GM19397 (cell line): Measurements from ENCODE around the gene BAIAP3.

ENCODE experiments used
- ATAC-seq: cut with Tn5 transposase; IDR thresholded peaks from one replicate; pipeline ENCODE4 v1.9.1; 2021; ENCODE audit warnings: mild to moderate bottlenecking, moderate library complexity; ENCODE audit not compliant: unreplicated experiment

The BAIAP3 gene

GRCh38 chr16:1298406-1298805, 35.0 kb upstream of the BAIAP3 start:
- ATAC-seq, result no peak

GRCh38 chr16:1299012-1299867, 34.2 kb upstream of the BAIAP3 start:
- ATAC-seq, result no peak

DNA sequence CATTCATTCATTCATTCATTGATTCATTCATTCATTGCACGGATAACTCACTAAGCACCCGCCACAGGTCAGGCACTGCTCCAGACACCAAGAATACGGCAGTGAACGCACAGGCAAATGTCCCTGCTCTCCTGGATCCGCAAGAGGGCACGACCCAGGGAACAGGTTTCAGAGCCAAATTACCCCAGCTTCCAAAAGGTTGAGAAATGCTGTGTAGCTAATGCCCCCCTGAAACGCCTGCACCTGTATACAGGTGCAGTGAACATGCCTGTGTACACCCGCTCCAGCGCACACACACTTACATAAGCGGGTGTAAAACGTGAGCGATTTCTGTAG, 33.6 kb upstream of the BAIAP3 start:
- no peak for ATAC-seq

GRCh38 chr16:1300664-1301476, 32.6 kb upstream of the BAIAP3 start:
- ATAC-seq, result no peak

- no peak for ATAC-seq
Measured at GRCh38 chr16:1301562-1301961, 31.9 kb upstream of the BAIAP3 start.

GRCh38 chr16:1305823-1306222, 27.6 kb upstream of the BAIAP3 start:
- ATAC-seq, result no peak

DNA sequence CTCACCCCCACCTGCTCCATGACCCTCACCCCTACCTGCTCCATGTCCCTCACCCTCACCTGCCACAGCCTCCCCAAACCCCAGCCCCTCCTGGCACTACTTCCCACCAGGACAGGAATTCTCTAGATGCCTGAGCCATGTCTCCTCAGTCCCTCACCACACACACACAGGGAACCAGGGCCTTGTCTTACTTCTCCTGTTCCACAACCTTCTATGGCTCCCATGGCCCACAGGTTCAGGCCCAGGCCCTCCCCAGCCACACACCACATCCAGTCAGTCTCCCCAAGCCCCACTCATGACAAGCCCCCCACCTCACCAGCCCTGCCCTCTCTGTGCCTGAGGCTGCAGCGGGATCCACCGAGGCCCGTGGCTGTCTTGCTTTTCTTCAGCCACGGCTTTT, 27.1 kb upstream of the BAIAP3 start:
- ATAC-seq, result no peak

DNA sequence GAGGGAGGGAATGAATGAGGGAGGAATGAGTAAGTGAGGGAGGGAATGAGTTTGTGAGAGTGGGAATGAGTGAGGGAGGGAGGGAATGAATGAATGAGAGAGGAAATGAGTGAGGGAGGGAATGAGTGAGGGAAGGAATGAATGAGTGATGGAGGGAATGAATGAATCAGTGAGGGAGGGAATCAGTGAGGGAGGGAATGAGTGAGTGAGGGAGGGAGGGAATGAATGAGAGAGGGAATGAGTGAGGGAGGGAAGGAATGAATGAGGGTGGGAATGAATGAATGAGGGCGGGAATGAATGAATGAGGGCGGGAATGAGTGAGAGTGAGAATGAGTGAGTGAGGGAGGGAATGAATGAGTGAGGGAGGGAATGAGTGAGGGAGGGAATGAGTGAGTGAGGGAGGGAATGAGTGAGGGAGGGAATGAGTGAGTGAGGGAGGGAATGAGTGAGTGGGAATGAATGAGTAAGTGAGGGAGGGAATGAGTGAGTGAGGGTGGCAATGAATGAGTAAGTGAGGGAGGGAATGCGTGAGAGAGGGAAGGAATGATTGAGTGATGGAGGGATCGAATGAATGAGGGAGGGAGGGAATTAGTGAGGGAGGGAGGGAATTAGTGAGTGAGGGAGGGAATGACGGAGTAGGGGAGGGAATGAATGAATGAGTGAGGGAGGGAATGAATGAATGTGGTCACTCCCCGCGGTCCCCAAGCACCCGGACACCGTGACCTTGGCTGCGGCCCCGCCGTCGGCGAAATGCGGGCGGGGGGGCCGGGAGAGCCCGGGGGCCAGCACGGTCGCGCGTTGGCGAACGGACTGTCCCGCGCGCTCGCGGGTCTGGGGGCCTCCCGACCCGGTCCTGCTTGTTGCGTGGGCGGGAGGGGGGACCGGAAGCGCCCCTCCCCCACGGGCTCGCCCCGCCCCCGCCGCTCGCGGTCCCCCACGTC, 25.1 kb upstream of the BAIAP3 start:
- ATAC-seq, result peak; percentile 14

DNA sequence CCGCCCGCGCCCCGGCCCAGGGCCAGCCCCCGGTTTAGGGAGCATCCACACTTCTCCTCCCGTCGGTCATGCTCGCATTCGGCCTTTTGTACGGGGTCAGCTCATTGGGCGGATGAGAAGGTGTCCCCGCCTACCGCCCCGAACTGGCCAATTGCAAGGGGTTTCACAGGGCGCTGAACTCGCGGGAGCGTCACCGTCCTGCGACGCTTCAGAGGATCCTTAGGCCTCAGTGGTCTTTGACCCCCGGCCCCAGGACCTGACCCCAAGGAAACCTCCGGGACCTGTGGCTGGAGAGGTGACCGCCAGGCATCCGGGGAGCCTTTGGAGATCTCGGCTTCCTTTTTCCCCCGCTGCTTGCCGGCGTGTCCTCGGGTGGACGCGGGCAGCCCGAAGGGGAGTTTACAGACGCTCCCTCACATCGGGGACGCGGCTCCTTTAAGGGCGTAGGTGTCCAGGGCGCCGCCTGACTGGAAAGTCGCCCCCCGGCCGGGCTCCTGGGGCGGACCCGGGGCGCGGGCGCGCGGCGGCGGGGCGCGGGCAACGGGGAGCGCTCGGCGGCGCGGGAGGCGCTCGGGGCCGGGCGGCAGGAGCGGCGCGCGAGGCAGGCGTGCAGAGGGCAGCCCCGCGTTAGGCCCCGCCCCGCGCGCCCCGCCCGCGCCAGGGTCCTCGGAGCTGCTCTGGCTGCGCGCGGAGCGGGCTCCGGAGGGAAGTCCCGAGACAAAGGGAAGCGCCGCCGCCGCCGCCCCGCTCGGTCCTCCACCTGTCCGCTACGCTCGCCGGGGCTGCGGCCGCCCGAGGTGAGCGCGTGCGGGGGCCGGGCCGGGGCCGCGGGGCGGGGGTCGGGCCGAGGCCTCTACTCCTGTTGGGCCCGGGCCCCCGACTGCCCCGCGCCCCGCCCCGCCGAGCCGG, 24.2 kb upstream of the BAIAP3 start, which contains the start of gene UBE2I:
UBE2I (plus strand) TSS at position 660 of the 909 bp plus-strand sequence. CDS start 4,395 bp downstream, outside the sequence.
- ATAC-seq, result peak; percentile 54

DNA sequence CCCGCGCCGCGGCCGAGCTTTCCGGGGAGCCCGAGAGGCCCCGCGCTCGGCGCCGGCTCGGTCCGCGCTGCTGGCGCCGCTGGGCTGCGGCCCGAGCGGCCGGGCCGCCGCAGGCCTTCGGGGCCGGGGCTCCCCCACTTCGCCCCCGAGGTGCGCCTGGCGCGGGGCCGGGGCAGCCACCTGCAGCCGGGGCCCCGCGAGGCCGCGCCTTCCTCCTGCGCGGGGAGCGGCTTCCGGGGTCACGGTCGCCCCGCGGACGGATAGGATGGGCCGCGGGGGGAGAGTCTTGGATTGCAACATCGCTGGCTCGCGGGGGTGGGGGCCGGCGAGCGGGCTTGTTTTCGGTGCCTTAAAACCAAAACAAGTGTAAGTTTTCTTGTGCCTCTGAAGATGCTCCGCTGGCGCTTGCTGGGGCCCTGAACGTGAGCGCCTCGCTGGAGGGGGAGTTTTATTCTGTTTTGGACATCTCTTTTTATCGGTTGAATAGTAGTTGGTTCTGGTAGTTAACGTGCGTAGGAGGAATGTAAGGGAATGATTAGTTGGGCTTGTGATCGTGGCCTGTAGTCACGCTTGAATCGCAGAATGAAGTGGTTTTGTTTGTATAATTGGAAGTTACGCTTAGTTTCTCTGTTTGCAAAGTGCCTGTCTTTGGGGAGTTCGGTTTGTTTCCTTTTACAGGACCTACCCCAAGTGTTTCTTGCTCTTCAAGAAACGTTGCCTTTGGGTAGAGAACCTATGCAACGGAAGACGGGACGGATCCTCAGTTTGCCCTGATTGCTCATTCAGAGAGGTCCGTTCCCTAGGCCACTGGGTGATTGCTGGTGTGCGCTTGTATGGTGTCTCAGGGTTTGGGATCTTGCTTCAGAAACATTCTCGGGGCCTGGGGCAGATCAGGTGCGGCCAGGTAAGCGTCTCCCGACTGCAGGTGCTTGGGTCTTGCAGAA, 23.3 kb upstream of the BAIAP3 start:
- peak; percentile 21 for ATAC-seq

- ATAC-seq, result no peak
Measured at GRCh38 chr16:1310832-1311200, 22.6 kb upstream of the BAIAP3 start.

DNA sequence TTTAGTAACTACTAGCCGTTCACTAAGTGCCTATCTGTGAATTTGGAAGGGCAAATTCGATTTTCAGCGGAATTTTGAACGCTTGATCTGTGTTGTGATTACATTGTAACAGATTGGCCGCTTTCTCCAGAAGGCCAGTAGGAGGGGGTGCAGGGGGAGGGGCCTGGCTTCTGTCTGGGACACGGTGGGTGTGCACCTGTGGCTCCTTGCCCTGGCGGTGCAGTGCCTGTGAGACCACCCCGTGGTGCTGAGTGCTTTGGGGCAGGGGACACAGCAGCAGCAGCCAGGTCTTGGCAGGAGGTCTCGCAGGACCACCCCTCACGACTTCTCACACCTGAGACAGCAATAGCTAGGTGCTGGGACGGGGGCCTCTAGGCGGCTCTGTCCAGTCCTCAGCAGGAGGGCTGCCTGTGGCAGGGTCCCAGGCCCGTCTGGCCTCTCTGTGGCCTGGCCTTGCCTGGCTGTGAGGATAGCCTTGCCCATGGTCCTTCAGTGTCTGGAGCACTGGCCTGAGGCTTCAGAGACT, 22.2 kb upstream of the BAIAP3 start:
- ATAC-seq, result no peak

- ATAC-seq, result no peak
Measured at GRCh38 chr16:1311738-1312466, 21.5 kb upstream of the BAIAP3 start.

GRCh38 chr16:1312467-1312816, 21.0 kb upstream of the BAIAP3 start:
- ATAC-seq, result no peak

DNA sequence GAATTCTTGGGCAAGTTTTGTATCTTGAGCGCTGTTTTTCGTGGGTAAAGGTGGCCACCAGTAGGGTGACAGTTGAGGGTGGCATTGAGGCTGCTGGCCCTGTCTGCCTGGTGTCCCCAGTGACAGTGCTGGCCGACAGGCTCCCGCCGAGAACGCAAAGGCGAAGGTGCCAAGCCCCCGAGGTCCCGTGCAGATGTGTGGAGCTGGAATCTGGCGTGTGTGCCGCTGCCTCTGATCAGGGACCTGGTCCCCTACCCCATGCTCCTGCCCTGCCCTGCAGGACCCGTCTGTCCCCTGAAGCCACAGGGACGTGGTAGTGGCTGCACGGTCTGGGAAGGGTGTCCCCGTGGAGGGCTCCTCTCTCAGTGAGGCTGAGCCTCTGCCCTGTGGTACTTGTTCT, 20.5 kb upstream of the BAIAP3 start:
- no peak for ATAC-seq

DNA sequence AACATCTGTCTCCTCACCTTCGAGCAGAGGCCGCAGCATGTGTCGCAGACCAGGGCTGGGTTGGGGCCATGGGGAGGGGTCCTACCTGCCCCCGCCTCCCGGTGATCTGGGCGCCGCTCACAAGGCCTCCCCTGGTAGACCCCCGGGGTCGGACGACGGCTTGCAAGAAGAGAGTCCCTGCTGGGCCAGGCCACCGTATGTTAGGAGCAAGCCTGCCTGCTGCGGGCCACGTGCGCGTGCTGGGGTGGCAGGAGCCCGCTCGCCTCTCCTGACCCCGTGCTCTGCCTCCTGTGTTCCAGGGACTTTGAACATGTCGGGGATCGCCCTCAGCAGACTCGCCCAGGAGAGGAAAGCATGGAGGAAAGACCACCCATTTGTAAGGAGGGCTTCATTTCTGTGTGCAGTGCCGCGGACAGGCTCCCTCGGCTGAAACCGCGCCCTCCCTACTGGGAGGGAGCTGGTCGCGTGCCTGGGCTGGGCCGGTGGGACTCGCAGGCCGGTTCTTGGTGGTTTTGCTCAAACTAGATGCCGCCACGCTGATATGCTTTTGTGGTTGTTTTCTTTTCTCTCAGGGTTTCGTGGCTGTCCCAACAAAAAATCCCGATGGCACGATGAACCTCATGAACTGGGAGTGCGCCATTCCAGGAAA, 19.6 kb upstream of the BAIAP3 start:
- no peak for ATAC-seq

DNA sequence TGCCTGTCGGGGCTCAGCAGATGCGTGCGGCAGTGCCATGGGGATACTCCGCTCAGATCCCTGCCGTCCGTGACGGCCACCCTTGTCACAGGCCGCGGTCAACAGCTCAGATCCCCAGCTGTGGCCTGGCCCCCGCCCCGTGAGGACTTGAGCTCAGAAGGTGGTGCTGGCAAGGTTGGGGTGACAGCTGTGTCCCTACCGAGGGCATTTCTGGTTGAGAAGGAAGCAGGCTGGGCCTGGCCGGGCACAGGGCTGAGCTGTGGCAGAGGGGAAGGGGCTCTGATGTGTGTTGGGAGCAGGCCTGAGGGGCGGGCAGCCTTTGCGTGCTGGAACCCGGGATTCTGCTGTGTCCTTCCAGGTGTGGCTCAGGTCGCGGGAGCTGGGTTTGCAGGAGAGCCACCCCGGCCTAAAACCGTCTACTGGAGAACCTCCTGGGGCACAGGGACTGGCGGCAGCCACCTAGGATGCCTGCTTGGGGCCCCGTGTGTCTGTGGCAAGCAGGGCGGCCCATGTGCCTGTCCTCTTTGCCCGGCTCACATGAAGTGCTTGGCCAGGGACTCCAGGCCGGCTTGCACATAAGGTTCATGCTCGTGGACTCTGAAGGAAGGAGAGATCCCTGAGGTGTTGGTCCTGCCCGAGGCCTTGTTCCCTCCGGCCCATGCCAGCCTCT, 18.9 kb upstream of the BAIAP3 start:
- ATAC-seq, result no peak
